ENCODE data around the gene SIPA1L3. TPM values are rescaled to one million over a fixed set of nuclear protein-coding genes. Genes with fewer than 3 reads are reported as not detected.

SIPA1L3 gene
- total RNA-seq, 3 donors from 2014 or later = 93.6 to 173 (median 144) TPM

DNA sequence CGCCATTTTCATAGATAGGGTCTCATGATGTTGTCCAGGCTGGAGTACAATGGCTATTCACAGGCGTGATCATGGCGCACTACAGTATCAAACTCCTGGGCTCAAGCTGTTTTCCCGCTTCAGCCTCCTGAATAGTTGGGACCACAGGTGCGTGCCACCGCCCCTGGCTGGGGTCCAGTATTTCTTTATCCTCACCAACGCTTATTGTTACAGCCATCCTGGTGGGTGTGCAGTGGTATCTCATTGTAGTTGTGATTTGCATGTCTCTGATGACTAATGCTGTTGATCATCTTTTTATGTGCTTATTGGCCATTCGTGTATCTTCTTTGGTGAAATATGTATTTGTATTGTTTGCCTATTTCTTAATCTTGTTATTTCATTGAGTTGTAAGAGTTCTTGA is 49.0 kb downstream of the SIPA1L3 start:
- Histone ChIP-seq H3K4me1 (ENCODE audit: low read depth) (peaks cover 9% of the 10 kb centered on the region), H3K9me3 (no peaks in the 10 kb centered on the region), H3K36me3 (ENCODE audit: low read depth) (no peaks in the 10 kb centered on the region), H3K4me3 (no peak overlapping the region)
- no peak for DNase-seq
- TF ChIP-seq, protein P1, sequence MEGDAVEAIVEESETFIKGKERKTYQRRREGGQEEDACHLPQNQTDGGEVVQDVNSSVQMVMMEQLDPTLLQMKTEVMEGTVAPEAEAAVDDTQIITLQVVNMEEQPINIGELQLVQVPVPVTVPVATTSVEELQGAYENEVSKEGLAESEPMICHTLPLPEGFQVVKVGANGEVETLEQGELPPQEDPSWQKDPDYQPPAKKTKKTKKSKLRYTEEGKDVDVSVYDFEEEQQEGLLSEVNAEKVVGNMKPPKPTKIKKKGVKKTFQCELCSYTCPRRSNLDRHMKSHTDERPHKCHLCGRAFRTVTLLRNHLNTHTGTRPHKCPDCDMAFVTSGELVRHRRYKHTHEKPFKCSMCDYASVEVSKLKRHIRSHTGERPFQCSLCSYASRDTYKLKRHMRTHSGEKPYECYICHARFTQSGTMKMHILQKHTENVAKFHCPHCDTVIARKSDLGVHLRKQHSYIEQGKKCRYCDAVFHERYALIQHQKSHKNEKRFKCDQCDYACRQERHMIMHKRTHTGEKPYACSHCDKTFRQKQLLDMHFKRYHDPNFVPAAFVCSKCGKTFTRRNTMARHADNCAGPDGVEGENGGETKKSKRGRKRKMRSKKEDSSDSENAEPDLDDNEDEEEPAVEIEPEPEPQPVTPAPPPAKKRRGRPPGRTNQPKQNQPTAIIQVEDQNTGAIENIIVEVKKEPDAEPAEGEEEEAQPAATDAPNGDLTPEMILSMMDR (IDR thresholded peaks at IDR 0.05) = no peak
- ATAC-seq = no peak
- intact Hi-C loops (cut with DNase I, micrococcal nuclease) = no loop called here

DNA sequence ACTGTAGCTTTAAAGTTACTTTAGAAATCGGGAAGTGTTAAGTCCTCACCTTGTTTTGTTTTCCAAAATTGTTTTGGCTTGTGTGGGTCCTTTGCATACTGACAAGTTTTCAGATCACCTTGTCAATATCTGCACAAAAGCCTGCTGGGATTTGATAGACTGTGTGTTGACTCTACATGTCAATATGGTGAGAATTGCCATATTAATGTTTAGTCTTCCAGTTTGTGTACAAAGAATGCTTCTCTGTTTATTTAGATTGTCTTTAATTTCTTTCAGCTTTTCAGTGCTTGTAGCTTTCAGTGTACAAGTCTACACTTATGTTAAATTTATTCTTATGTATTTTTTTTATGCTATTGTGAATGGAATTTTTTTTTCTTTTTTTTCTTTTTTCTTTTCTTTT is 50.2 kb downstream of the SIPA1L3 start:
- TF ChIP-seq, protein P1 (IDR thresholded peaks at IDR 0.05) = no peak
- H3K4me3 ChIP-seq = no peak overlapping the region
- no peaks in the 10 kb centered on the region for H3K36me3 ChIP-seq (ENCODE audit: low read depth)
- H3K4me1 ChIP-seq (ENCODE audit: low read depth) = peaks cover 9% of the 10 kb centered on the region
- intact Hi-C loops (cut with DNase I, micrococcal nuclease) = no loop called here
- no peak for DNase-seq
- no peaks in the 10 kb centered on the region for H3K9me3 ChIP-seq
- ATAC-seq = no peak

DNA sequence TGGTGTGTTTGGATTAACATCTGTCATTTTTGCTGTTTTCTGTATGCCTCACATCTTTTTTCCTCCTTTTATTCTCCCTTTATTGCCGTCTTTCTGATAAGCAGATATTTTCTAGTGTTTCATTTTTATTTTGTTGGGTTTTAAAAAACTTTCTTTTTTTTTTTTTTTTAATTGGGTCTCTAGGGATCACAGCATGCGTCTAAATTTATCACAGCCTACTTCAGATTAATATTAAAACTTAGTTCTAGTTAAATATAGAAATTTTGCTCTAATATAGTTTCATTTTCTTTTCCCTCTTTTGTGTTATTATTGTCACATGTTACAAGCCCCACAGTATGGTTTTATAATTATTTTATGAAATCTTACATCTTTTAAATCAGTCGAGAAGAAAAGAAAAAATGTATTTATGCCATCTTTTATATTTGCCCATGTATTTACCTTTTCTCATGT is 52.7 kb downstream of the SIPA1L3 start:
- intact Hi-C loops (cut with DNase I, micrococcal nuclease) = no loop called here
- DNase-seq = no peak

DNA sequence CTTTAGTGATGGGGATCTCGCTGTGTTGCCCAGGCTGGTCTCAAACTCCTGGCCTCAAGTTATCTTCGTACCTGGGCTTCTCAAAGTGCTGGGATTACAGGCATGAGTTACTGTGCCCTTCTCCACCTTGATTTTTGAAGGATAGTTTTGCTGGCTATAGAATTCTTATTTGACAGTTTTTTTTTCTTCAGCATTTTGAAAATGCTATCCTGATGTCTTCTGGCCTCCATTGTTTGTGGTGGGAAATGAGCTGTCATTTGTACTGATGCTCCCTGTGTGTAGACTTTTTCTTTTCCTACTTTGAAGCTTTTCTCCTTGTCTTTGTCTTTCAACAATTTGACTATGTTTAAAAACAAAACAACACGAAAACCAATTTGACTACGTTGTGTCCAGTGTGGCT is 54.2 kb downstream of the SIPA1L3 start:
- TF ChIP-seq, protein P1 (IDR thresholded peaks at IDR 0.05) = no peak
- H3K9me3 ChIP-seq = no peaks in the 10 kb centered on the region
- no peaks in the 10 kb centered on the region for H3K36me3 ChIP-seq (ENCODE audit: low read depth)
- H3K4me1 ChIP-seq (ENCODE audit: low read depth) = peaks cover 1% of the 10 kb centered on the region
- intact Hi-C loops (cut with DNase I, micrococcal nuclease) = no loop called here
- H3K4me3 ChIP-seq = no peak overlapping the region
- no peak for DNase-seq
- no peak for ATAC-seq

More for the DNA sequence above, 52.7 kb downstream of the SIPA1L3 start:
- H3K4me3 ChIP-seq = no peak overlapping the region
- H3K4me1 ChIP-seq (ENCODE audit: low read depth) = peaks cover 2% of the 10 kb centered on the region
- no peaks in the 10 kb centered on the region for H3K36me3 ChIP-seq (ENCODE audit: low read depth)
- no peaks in the 10 kb centered on the region for H3K9me3 ChIP-seq
- no peak for ATAC-seq
- TF ChIP-seq, protein P1 (IDR thresholded peaks at IDR 0.05) = no peak

DNA sequence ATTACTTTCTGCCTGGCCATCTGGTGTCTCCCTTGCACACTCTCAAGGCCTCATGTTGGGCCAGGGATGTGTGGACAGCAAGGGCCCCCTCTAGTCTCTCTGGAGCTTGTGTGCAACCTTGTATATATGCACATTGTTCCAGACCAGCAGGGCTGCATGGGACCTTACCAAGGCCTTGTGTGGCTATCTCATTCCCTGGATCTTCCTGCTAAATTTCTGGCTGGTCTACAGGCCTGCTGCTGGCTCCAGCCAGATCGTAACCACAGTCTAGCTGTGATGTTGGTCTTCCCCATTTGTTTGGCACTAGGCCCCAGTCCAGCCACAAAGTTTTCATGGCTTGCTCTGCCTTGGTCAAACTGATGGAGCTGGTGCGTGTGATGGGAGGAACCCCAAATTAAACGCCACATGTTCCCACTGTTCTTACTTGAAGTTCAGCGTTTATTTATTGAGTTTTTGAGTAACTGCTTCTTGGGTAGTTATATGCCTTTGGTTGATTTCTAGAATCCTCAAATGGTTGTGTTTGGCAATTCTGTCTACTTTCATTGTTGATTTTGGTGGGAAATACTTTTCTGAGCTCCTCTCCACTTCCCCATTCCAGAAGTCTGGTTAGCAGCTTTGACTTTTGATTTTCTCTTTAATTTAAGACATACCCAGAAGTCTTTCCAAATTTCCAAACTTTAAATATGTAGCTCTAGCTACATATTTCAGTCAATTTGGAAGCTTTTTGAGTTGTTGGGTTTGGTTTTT is 56.4 kb downstream of the SIPA1L3 start:
- Histone ChIP-seq H3K4me3 (no peak overlapping the region), H3K36me3 (ENCODE audit: low read depth) (no peaks in the 10 kb centered on the region), H3K4me1 (ENCODE audit: low read depth) (peaks cover 13% of the 10 kb centered on the region), H3K9me3 (no peaks in the 10 kb centered on the region)
- TF ChIP-seq, protein P1 (IDR thresholded peaks at IDR 0.05) = no peak
- DNase-seq (no peak), ATAC-seq (peak; percentile 37)
- intact Hi-C loops (cut with DNase I, micrococcal nuclease) = no loop called here
